ENCODE results near the gene SETD7. TPM values are rescaled to one million over a fixed set of nuclear protein-coding genes. Genes with fewer than 3 reads are reported as not detected.
A peak's percentile ranks its signal among the peaks of the same experiment; 100 is the strongest.

The SETD7 gene
- total RNA-seq, 1 experiment from 2014 or later, result 60.4 TPM

DNA sequence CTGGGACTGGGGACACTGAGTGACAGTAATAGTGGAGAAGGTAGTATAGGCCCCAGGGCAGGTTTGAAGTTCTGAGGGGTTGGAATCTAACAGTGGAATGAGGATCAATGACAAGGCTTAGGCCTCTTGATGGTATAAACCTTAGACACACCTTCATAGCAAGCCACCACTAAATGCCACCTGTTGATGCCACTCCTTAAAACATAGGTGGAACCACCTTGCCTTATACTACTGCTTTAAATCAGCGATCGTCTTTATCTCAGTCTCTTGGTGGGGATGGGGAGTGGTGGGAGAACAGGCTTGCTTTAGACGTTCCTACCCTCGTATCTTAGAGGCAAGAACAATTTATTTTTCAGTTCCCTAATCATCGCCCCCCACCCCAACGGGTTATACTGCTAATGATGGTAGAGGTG, 100.9 kb downstream of the SETD7 start:
- Mint-ChIP-seq H3K36me3 (ENCODE audit: insufficient read depth, unreplicated experiment) (peaks cover 11% of the 10 kb centered on the region), H3K27ac (ENCODE audit: low read depth, unreplicated experiment) (peak overlapping the region; percentile 97), H3K4me3 (ENCODE audit: unreplicated experiment) (peak overlapping the region; percentile 100), H3K4me1 (ENCODE audit: insufficient read depth, unreplicated experiment) (peaks cover 54% of the 10 kb centered on the region), H3K9me3 (ENCODE audit: unreplicated experiment) (no peaks in the 10 kb centered on the region), H3K27me3 (ENCODE audit: insufficient read depth, unreplicated experiment) (no peaks in the 10 kb centered on the region)
- intact Hi-C loops (cut with micrococcal nuclease), result loop anchor here (10.0 kb wide), 1 partner anchor 100 kb away; the partner anchor contains the start of gene SETD7
- ChIA-PET POLR2A (interaction anchor here (0.9 to 7.7 kb wide), 10 partner anchors 21 to 432 kb away, joined by 3 to 70 read pairs (median 8); partner anchors contain the start of genes ELF2, NAA15 and SETD7), CTCF (interaction anchor here (0.6 to 0.9 kb wide), 5 partner anchors 19 to 150 kb away, joined by 3 to 4 read pairs (median 3); no protein-coding TSS in a partner anchor)
- no peak for TF ChIP-seq CTCF (IDR thresholded peaks at IDR 0.05; ENCODE audit: unreplicated experiment)
- DNase-seq (ENCODE audit: unreplicated experiment), result no peak
- BruUV-seq (replicated peaks), result no TSS peak

DNA sequence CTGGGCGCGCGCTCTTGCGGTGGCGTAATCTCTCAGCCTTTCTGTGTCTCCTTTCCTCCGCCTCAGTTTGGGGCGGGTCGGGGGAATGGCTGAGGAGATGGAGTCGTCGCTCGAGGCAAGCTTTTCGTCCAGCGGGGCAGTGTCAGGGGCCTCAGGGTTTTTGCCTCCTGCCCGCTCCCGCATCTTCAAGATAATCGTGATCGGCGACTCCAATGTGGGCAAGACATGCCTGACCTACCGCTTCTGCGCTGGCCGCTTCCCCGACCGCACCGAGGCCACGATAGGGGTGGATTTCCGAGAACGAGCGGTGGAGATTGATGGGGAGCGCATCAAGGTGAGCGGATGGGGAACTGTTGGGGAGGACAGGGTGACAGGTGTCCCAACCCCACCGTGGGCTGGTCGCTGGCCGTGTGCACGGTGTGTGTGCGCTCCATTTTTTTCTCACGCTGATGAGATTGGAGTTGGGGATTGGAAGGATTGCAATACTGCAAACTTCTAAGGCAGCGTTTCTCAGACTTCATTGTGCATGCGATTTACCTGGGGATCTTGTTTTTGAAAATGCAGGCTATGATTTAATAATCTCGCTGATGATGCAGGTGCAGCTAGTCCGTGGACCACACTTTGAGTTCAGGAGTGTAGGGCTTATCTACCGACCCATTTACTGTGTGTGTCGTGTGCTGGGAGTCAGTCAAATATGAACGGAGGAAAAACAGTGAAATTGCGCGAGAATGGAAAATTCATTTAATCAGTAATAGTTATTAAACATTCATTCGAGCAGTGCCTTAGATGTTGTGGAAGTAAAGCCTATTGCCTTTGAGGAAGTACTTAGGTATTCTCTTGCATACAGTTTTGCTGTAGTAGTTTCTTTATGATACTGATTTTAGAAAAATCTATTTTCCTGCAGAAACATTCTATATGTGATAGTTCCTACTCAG, 101.6 kb downstream of the SETD7 start, which contains the start of gene RAB33B:
TSS of gene RAB33B (plus strand) at position 11 of the 935 bp plus-strand sequence. CDS start at position 86, 75 bp downstream.
- Mint-ChIP-seq H3K36me3 (ENCODE audit: insufficient read depth, unreplicated experiment) (peaks cover 13% of the 10 kb centered on the region), H3K27me3 (ENCODE audit: insufficient read depth, unreplicated experiment) (no peaks in the 10 kb centered on the region), H3K9me3 (ENCODE audit: unreplicated experiment) (no peaks in the 10 kb centered on the region), H3K4me3 (ENCODE audit: unreplicated experiment) (peak within 1 kb of the TSS; percentile 100), H3K4me1 (ENCODE audit: insufficient read depth, unreplicated experiment) (peaks cover 49% of the 10 kb centered on the region), H3K27ac (ENCODE audit: low read depth, unreplicated experiment) (peak within 1 kb of the TSS; percentile 97)
- ChIA-PET CTCF (interaction anchor here (0.7 to 1.2 kb wide), 3 partner anchors 23 to 55 kb away, joined by 3 to 4 read pairs (median 4); no protein-coding TSS in a partner anchor), POLR2A (interaction anchor here (0.7 to 7.7 kb wide), 14 partner anchors 8 to 1302 kb away, joined by 3 to 70 read pairs (median 3); partner anchors contain the start of genes ELF2, NAA15, SETD7 and TBC1D9)
- intact Hi-C loops (cut with micrococcal nuclease), result loop anchor here (5.0 to 10.0 kb wide), 3 partner anchors 100 to 198 kb away; partner anchors contain the start of genes NAA15, NDUFC1 and SETD7
- BruUV-seq (replicated peaks), result TSS peak; percentile 46
- no peak for TF ChIP-seq CTCF (IDR thresholded peaks at IDR 0.05; ENCODE audit: unreplicated experiment)
- DNase-seq (ENCODE audit: unreplicated experiment), result no peak

DNA sequence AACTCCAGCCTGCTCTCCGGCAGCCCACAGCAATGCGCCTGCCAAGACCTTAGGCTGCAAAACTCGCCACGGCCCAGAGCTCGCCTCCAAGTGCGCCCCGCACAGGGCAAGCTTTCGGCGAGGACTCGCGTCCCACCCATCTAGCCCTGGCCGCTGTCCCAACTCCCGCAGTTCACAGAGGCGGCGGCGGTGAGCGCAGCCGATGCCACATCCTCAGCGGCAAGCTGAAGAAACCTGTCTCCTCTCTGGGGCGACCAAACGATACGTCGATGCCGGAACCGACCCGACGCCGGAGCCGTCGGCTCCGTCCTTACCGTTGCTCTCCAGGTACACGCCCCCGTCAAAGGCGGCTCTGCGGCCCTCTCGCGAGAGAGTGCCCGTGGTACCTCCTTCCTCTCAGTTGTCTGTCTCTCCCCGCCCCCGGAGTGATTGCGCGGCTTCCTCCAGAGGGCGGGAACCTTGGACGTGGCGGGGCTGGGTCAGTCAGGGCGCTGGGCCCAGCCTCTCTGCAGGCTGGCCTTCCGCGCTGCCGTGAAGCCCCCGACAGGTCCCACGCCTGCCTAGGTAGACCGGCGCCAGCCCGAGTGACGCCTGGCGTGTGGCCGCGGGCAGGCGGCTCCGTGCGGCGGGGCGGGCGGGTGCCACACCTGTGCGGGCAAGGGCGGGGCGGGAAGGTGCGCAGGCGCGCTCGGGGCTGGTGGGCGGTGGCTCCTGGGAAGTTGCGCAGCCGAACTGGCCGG, 102.5 kb downstream of the SETD7 start:
- POLR2A ChIA-PET, result interaction anchor here (0.6 to 7.7 kb wide), 25 partner anchors 8 to 1303 kb away, joined by 3 to 70 read pairs (median 3); partner anchors contain the start of genes ELF2, NAA15, NDUFC1 and SETD7
- H3K4me1 Mint-ChIP-seq (ENCODE audit: insufficient read depth, unreplicated experiment), result peaks cover 45% of the 10 kb centered on the region

More for the DNA sequence above, 102.5 kb downstream of the SETD7 start:
- no peak for TF ChIP-seq CTCF (IDR thresholded peaks at IDR 0.05; ENCODE audit: unreplicated experiment)
- no peaks in the 10 kb centered on the region for H3K9me3 Mint-ChIP-seq (ENCODE audit: unreplicated experiment)
- intact Hi-C loops (cut with micrococcal nuclease), result loop anchor here (1.0 to 10.0 kb wide), 6 partner anchors 37 to 225 kb away; partner anchors contain the start of genes NAA15, NDUFC1 and SETD7
- H3K27ac Mint-ChIP-seq (ENCODE audit: low read depth, unreplicated experiment), result peak overlapping the region; percentile 97
- peak overlapping the region; percentile 100 for H3K4me3 Mint-ChIP-seq (ENCODE audit: unreplicated experiment)
- CTCF ChIA-PET, result interaction anchor here (0.6 to 1.3 kb wide), 10 partner anchors 23 to 281 kb away, joined by 3 to 6 read pairs (median 4); no protein-coding TSS in a partner anchor
- H3K27me3 Mint-ChIP-seq (ENCODE audit: insufficient read depth, unreplicated experiment), result no peaks in the 10 kb centered on the region
- peaks cover 21% of the 10 kb centered on the region for H3K36me3 Mint-ChIP-seq (ENCODE audit: insufficient read depth, unreplicated experiment)
- BruUV-seq (replicated peaks), result no TSS peak
- DNase-seq (ENCODE audit: unreplicated experiment), result peak; percentile 98

Measured in MCF 10A (cell line).